ENCODE data around the gene RPL13. TPM values are rescaled to one million over a fixed set of nuclear protein-coding genes. Genes with fewer than 3 reads are reported as not detected.
A peak's percentile ranks its signal among the peaks of the same experiment; 100 is the strongest.

Gene RPL13
- total and polyA plus RNA-seq, 10 of the 15 experiments (the other 5 are each of a cell fraction or from before 2014, with no cell fraction given): 386 to 9,428 (median 2,486) TPM

DNA sequence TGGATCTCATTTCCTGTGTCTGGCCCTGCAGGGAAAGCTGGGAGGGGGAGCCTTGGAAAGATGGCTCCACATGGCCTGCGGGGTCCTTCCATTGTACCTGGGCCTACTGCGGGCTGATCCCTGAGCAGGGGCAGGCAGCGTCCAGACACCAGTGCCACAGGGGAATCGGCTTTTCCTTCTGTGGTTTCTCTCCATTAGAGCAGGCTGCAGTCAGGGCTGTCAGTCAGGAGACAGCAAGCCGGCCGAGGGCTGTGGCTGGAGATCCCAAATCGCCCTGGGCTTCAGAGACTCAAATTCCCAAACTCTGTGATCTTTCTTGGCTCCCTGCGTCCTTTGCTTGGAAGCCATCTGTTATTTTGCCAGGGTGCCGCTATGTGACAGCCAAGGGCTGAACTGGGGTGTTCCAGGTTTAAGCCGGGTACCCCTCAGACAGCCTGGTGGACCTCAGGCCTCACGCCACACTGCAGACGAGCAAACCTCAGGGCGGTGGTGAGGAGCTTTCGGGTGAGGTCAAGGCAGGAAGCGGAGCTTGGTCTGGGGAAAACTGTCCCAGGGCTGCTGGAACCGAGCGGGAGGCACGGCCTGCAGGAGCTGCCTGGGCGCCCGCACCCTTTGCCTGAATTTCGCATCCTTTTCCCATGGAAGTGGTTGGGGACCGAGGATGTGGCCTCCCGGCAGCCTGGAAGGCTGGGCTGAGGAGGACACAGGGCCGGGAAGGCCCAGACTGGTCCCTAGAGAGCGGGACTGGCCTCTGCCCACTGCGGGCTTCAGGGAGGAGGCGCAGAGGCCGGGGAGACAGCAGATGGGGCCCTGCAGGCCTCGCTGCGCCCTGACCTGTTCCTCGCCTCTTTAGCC is 13.6 kb downstream of the RPL13 start:
- ChIA-PET RAD21 (ENCODE audit: unreplicated experiment) (interaction anchor here (0.7 kb wide), 1 partner anchor 29 kb away, joined by 3 read pairs; no protein-coding TSS in a partner anchor), CTCF (interaction anchor here (0.9 to 1.0 kb wide), 3 partner anchors 17 to 68 kb away, joined by 3 to 4 read pairs (median 3); no protein-coding TSS in a partner anchor), POLR2A (no interaction called here), SMC1A (ENCODE audit: uncharacterized antibody, unreplicated experiment) (no interaction called here)
- intact Hi-C loops (cut with micrococcal nuclease; ENCODE audit: unreplicated experiment) (loop anchor here (2.0 kb wide), 1 partner anchor 67 kb away; no protein-coding TSS in a partner anchor), in situ Hi-C loops (cut with MboI) (no loop called here)
- Histone ChIP-seq H3K27me3 (replicated peaks in 1 of 2; ENCODE audit: control insufficient read depth in 2 of 2, insufficient read depth in 2 of 2, low read length in 1 of 2) (no peaks in the 10 kb centered on the region; a peak in 1 of 4 replicates), H3K27ac (ENCODE audit: control insufficient read depth, insufficient read depth) (no peak overlapping the region), H3K4me1 (ENCODE audit: control insufficient read depth, insufficient read depth, low read length) (peaks cover 15% of the 10 kb centered on the region), H3K9ac (ENCODE audit: control insufficient read depth, insufficient read depth, low read length) (no peak overlapping the region), H3K4me3 (no peak overlapping the region), H3K9me3 (replicated peaks; ENCODE audit: control insufficient read depth, insufficient read depth, low read length) (no peaks in the 10 kb centered on the region), H3K36me3 (ENCODE audit: control insufficient read depth in 2 of 2, insufficient read depth in 2 of 2, low read length in 1 of 2) (no peaks in the 10 kb centered on the region), H4K20me1 (ENCODE audit: control insufficient read depth, insufficient read depth) (no peaks in the 10 kb centered on the region), H3K79me2 (ENCODE audit: control insufficient read depth, insufficient read depth, low read length) (no peaks in the 10 kb centered on the region), H2AFZ (ENCODE audit: control insufficient read depth, low read depth, low read length) (peak overlapping the region; percentile 49), H3K4me2 (ENCODE audit: control insufficient read depth, insufficient read depth) (peak overlapping the region; percentile 47; the same call in 1 of the 2 replicates)
- DNase-seq (ENCODE audit: low read depth, low spot score) (no peak), FAIRE-seq (no peak), ATAC-seq (peak; percentile 5)
- WGBS (ENCODE audit: insufficient coverage, insufficient replicate concordance, low lambda C conversion rate, missing lambda C conversion rate): 38% methylated on average over 31 of the region's 31 CpGs
- TF ChIP-seq NFYB (IDR thresholded peaks at IDR 0.05; ENCODE audit: insufficient read depth, low read depth, low read length) (no peak), IRF4 (IDR thresholded peaks at IDR 0.05; ENCODE audit: low read depth, low read length) (no peak), SMARCA5 (IDR thresholded peaks at IDR 0.05) (no peak), CHD1 (IDR thresholded peaks at IDR 0.05; ENCODE audit: low read depth, low read length) (no peak), CHD2 (IDR thresholded peaks at IDR 0.05; ENCODE audit: borderline replicate concordance, low read depth, low read length) (no peak), LARP7 (IDR thresholded peaks at IDR 0.05) (no peak)
- TF ChIP-seq, protein P1, sequence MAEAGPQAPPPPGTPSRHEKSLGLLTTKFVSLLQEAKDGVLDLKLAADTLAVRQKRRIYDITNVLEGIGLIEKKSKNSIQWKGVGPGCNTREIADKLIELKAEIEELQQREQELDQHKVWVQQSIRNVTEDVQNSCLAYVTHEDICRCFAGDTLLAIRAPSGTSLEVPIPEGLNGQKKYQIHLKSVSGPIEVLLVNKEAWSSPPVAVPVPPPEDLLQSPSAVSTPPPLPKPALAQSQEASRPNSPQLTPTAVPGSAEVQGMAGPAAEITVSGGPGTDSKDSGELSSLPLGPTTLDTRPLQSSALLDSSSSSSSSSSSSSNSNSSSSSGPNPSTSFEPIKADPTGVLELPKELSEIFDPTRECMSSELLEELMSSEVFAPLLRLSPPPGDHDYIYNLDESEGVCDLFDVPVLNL (IDR thresholded peaks at IDR 0.05; ENCODE audit: low read depth, low read length): no peak
- BruUV-seq (replicated peaks): no TSS peak
